NCI-H2196 (cell line): ENCODE data around the gene MFN2.
"Not testable (repeated sequence)": the region's sequence is repeated elsewhere in the genome, so short reads cannot be mapped to it uniquely, and the experiment has no call there.

Experiments
- DNase-seq: peaks from one replicate; lab custom pipeline; 2025; ENCODE audit not compliant: unreplicated experiment; lab: John Stamatoyannopoulos, UW

Gene MFN2

GRCh38 chr1:11997081-11997850 is 17.0 kb downstream of the MFN2 start:
- no peak for DNase-seq

- no peak for DNase-seq
These were observed 18.4 kb downstream of the MFN2 start for GRCh38 chr1:11998636-11999035.

- DNase-seq = no peak
These were observed 19.0 kb downstream of the MFN2 start for GRCh38 chr1:11999236-11999635.

- DNase-seq = peak; percentile 20
These were observed 21.1 kb downstream of the MFN2 start for GRCh38 chr1:12001249-12001917.

GRCh38 chr1:12001996-12002493 is 21.8 kb downstream of the MFN2 start:
- no peak for DNase-seq

DNA sequence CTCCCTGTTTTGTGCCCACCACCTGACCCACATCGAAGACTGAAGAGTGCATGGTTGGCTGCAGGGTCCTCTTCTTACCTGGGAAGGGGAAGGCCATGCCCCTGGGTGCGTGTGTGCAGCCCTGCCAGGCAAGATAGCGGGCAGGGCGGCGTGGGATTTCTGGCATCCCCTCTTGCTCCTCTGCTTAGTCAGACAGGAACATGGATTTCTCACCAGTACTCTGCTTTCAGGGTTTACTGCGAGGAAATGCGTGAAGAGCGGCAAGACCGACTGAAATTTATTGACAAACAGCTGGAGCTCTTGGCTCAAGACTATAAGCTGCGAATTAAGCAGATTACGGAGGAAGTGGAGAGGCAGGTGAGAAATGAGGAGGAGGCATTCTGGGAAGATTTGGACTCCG is 23.5 kb downstream of the MFN2 start:
- DNase-seq = no peak

DNA sequence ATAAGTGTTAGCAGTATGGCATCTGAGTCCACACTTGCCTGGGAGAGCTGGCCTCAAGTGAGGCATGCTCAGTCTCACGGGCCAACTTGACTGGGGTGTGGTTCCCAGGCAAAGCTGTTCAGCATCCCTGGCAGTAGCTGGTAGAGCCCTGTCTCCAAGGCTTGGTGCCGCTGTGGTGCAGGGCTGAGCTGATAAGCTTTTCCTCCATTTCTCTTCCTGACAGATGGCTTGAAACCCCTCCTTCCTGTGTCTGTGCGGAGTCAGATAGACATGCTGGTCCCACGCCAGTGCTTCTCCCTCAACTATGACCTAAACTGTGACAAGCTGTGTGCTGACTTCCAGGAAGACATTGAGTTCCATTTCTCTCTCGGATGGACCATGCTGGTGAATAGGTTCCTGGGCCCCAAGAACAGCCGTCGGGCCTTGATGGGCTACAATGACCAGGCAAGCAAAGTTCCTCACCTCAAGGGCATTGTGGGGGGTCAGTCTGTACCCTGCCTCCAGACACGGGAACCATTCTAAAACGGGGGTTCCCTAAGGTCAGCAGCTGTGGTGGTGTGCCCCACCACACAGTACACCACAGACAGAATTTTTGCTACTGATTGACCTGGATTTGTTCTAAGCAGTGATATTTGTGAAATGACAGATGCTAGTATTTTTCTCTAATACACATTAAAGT is 25.4 kb downstream of the MFN2 start:
- DNase-seq = no peak

- DNase-seq = no peak
These were observed 26.1 kb downstream of the MFN2 start for GRCh38 chr1:12006167-12006921.

GRCh38 chr1:12007204-12007603 is 27.0 kb downstream of the MFN2 start:
- DNase-seq = no peak

DNA sequence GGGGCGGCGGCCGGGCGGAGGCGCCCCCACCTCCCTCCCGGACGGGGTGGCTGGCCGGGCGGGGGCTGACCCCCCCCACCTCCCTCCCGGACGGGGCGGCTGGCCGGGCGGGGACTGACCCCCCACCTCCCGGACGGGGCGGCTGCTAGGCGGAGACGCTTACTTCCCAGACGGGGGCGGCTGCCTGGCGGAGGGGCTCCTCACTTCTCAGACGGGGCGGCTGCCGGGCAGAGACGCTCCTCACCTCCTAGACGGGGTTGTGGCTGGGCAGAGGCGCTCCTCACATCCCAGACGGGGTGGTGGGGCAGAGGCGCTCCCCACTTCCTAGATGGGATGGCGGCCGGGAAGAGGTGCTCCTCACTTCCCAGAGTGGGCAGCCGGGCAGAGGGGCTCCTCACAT is 28.1 kb downstream of the MFN2 start:
- not testable (repeated sequence) for DNase-seq

DNA sequence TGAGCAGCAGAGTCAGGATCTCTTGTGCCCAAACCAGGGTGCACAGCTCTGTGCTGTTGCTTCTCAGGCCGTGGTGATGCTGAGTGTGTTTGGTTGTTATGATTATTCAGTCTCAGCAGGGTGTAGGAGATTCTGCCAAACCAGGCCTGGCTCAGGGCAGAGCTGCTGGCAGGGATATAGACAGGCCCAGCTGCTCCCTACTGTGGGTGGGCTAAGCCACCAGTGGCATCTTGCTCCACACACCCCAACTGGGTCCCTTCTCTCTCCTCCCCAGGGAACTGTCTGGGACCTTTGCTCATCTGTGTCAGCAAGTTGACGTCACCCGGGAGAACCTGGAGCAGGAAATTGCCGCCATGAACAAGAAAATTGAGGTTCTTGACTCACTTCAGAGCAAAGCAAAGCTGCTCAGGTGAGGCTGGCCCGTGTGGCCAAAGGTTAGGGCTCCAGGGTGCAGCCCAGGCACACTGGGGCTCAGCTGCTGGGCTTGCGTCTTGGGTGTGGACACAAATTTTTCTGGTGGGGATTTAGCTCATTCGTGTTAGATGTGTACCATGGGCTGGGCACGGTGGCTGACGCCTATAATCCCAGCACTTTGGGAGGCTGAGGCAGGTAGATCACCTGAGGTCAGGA is 29.2 kb downstream of the MFN2 start:
- no peak for DNase-seq

DNA sequence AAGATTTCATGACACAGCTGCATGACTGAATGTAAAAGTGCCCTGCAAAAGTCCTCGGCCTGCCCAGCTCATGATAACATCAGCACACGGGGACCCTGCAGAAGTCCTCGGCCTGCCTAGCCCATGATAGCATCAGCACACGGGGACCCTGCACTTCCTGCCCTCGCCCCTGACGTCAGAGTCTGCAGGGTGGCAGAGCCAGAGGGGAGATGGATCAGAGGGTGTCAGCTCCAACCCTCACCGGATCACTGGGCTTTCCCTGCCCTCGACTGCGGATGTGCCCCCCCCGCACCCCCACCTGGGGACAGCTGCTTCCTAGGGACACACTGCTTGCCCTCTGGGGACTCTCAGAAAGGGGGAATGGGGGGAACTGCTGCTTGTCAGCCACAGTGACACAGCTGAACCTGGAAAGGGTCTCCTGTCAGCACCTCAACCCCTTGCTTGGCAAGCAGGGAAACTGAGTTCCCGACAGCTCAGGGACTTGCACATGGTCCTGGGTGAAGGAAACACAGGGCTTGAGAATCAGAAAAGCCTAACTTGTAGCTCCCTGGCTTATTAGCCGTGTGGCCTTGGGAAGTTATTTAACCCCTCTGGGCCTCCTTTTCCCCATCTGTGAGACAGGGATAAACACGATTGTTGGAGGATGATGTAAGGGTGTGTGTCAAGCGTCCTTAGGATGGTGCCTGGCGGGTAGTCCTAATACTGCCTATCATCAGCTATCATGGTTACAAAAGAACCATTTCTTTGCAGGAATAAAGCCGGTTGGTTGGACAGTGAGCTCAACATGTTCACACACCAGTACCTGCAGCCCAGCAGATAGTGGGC is 30.7 kb downstream of the MFN2 start:
- no peak for DNase-seq

- no peak for DNase-seq
These were observed 31.8 kb downstream of the MFN2 start for GRCh38 chr1:12011998-12012397.

- DNase-seq = no peak
These were observed 32.5 kb downstream of the MFN2 start for GRCh38 chr1:12012560-12013316.

GRCh38 chr1:12014141-12014991 is 34.1 kb downstream of the MFN2 start:
- no peak for DNase-seq

GRCh38 chr1:12015001-12015491 is 34.8 kb downstream of the MFN2 start:
- no peak for DNase-seq

GRCh38 chr1:12015499-12015898 is 35.3 kb downstream of the MFN2 start:
- DNase-seq = no peak

GRCh38 chr1:12016182-12016581 is 35.9 kb downstream of the MFN2 start:
- no peak for DNase-seq
